ENCODE data around the gene PRKCB.
"Not testable (repeated sequence)": the region's sequence is repeated elsewhere in the genome, so short reads cannot be mapped to it uniquely, and the experiment has no call there.

Gene PRKCB

DNA sequence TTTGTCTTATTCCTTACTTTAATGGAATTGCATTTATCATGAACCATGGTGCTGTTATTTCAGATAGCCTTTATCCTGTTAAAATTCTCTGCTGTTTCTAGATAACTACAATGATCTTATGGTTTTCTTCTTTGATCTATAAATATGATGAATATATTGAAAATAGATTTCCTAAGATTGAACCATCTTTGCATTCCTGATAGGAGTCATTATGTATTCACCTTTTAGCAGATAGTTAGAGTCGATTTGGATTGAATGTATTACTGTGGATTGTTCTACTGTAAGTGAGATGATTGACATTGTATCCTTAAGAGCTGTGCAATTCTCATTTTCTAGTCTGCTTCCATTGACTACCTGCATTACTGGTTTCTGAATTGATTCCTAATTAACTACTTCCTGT is 255.3 kb downstream of the PRKCB start:
- no peak for DNase-seq (ENCODE audit: low read depth in 3 of 3)

DNA sequence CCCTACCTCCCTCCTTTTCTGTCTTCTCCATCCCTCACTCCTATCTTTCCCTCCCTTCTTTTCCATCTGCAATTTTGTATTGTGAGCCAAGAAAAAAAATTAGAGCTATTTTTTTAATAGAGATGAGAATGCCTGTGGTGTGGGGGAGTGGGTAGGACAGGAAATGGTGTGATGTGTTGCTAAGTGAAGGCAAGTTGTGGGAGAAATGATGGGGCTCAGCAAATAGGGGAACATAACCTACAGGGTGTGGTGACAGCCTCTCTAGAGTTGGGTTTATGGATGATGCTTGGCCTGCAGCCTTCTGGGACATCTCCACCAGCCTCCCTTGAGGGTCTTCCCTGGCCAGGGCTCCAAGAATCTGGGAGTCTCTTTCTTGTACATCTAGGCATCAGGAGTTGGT is 257.3 kb downstream of the PRKCB start:
- no peak for DNase-seq (ENCODE audit: low read depth in 3 of 3)

DNA sequence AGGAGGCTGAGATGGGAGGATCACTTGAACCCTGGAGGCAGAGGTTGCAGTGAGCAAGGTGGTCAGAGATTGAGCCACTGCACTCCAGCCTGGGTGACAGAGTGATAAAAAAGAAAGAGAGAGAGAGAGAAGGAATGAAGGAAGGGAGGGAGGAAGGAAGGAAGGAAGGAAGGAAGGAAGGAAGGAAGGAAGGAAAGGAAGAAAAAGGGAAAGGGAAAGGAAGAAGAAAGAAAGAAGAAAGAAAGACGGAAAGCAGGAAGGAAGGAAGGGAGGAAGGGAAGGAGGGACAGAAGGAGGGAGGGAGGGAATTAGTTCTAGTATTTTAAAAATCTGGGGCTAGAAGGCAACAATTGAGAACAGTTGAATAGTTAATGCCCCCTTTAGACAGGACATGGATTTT is 258.9 kb downstream of the PRKCB start:
- DNase-seq (ENCODE audit: low read depth in 3 of 3) = no peak

DNA sequence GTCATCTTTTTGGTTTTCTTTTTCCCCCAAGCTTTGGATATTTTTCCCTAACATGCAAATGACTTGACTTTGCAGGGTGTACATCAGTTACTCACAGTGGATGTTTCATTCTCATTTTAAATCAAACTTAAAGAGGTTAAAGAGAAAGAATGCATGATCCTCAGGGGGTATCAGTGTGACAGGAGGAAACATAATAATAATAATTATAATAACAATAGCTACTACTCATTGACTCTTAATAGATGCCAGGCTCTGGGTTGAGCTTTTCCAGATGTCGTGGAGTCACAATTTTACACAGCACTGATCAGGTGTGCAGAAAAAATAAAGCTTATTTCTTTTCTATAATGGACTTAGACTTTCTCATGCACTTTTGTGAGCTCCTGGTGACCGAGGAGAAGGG is 263.1 kb downstream of the PRKCB start:
- no peak for DNase-seq (ENCODE audit: low read depth in 3 of 3)

DNA sequence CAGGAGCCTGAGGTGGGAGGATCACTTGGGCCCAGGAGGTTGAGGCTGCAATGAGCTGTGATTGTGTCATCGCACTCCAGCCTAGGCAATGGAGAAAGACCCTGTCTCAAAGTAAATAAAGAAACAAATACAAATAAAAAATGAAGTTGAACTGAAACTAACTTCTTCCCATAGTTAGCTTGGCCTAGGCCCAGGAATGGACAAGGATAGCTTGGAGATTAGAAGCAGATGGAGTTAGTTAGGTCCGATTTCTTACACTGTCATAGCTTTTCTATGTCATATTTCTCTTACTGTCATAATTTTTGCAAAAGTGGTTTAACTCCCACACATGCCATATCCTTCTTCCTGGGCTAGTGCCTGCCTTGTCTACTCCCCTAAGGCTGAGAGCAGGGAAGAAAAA is 265.6 kb downstream of the PRKCB start:
- no peak for DNase-seq (ENCODE audit: low read depth in 3 of 3)

DNA sequence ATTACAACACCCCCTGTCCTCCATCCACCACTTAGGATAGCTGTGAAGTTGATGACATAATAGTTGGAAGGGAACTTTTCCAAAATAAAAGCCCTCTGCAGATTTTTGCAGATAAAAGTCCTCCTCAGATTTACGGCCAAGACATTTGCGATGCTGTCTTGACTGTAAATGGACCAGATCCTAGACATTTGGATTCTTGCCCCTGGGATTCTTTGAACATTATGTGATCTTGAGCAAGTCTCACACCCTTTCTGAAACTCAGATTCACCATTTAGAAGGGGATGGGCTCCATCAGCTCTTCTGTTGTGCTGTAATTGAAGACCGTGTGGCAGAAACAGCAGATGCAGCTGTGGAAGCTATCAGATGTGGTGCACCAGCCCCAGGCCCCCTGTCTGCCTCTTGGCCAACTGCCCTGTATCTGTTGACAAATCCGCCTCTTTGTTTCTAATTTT is 266.5 kb downstream of the PRKCB start:
- DNase-seq (ENCODE audit: low read depth in 3 of 3) = no peak

DNA sequence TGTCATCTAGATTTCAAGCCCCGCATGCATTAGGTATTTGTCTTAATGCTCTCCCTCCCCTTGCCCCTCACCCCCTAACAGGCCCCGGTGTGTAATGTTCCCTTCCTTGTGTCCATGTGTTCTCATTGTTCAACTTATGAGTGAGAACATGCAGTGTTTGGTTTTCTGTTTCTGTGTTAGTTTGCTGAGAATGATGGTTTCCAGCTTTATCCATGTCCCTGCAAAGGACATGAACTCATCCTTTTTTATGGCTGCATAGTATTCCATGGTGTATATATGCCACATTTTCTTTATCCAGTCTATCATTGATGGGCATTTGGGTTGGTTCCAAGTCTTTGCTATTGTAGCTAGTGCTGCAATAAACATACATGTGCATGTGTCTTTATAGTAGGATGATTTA is 269.7 kb downstream of the PRKCB start:
- not testable (repeated sequence) for DNase-seq (ENCODE audit: low read depth in 3 of 3)

DNA sequence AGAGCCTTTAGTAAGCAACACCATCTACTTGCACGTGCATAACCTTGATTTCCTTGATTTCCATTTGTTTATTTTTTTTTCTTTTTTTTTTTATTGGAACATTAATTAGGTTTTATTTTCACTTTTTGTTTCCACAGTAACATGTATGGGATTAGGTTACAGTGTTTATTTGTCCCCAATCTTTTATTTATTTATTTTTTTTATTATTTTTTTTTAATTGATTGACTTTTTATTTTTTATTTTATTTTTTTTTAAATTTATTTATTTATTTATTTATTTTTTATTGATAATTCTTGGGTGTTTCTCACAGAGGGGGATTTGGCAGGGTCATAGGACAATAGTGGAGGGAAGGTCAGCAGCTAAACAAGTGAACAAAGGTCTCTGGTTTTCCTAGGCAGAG is 272.3 kb downstream of the PRKCB start:
- DNase-seq (ENCODE audit: low read depth in 3 of 3) = not testable (repeated sequence)

DNA sequence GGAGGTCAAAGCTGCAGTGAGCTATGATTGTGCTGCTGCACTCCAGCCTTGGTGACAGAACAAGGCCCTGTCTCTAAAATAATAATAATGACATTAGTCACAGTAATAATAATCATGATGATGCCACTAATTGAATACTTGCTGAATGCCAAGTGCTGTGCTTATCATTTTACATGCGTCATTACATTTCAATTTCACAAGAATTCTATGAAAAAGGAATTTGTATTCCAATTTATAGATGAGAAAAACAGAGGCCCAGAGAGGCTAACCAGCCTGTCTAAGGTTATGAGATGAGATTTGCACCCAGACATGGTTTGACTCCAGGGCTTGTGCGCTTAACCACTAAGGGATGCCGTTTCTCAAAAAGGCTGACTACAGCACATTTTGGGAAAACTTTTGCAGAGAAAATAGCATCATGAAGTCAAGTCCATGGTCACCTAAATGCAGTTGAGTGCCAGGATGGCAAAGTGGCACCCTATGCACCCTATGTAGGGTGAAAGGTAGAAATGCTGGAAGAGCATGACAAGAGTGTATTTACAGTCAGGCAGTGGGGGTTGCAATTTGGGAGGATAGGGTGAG is 276.0 kb downstream of the PRKCB start:
- no peak for DNase-seq (ENCODE audit: low read depth in 3 of 3)

DNA sequence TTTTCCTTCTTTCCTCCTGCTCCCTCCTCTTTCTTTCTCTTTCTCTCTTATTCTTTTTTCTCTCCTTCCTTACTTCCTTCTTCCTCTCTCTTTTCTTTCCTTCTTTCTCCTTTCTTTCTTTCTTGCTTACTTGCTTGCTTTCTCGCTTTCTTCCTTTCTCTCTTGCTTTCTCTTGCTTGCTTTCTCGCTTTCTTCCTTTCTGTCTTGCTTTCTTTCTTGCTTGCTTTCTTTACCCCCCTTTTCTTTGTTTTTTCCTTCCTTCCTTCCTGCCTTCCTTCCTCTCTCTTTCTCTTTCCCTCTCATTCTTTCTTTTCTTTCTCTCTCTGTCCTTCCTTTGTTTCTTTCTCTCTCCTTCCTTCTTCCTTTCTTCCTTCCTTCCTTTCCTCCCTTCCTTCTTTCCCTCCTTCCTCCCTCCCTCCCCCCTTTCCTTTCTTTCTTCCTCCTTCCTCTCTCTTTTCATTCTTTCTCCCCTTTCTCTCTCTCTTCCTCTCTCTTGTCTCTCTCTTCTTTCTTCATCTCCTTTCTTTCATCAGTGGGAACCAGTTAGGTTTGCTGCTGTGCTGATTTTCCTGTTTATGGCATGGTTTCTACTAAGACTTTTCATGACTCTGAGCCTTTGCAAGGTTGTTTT is 277.4 kb downstream of the PRKCB start:
- no peak for DNase-seq (ENCODE audit: low read depth in 3 of 3)

DNA sequence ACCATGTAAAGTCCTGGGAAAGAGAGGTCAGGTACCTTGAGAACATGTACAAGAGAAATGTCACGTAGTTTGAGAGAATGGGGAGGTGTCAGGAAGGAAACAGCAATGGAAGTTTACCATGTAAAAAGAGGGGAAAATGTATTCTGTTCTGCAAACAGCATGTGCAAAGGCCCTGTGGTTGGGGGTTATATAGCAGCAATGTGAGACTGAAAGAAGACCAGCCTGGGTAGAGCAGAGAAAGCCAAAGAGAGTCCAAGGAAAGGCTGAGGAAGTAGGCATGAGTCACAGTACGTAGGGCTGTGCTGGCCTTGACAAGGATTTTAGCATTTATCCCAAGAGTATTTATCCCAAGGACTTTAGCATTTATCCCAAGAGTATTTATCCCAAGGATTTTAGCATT is 279.1 kb downstream of the PRKCB start:
- no peak for DNase-seq (ENCODE audit: low read depth in 3 of 3)

DNA sequence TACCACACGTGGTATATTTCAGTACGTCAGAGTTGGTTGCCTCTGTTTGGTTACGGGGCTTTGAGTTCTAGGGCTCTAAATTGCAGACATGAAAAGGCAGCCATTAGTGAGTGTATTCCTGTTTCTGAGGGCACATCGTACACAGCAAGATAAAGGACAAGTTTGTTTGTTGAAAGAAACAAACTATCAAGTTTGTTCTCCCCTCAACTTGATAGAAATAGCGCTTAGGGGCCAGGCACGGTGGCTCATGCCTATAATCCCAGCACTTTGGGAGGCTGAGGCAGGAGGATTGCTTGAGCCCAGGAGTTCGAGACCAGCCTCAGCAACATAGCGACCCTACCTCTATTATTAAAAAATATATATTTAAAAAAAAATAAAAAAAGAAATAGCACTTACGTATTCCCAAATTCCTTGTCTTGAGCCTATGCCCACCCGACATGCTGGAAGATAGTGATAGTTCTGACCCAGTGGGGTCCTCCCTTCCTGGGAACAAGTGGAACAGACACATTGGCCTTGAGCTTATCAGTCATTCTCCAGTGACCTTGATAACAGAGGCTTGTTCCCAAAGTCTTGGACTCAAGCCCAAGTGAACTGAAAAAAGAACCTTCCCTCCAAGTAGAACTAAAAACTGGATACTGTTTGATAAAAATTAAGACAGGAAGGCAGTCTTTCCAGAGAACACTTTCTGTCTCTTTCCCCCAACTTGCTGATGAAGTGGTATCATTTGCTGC is 280.4 kb downstream of the PRKCB start:
- no peak for DNase-seq (ENCODE audit: low read depth in 3 of 3)

DNA sequence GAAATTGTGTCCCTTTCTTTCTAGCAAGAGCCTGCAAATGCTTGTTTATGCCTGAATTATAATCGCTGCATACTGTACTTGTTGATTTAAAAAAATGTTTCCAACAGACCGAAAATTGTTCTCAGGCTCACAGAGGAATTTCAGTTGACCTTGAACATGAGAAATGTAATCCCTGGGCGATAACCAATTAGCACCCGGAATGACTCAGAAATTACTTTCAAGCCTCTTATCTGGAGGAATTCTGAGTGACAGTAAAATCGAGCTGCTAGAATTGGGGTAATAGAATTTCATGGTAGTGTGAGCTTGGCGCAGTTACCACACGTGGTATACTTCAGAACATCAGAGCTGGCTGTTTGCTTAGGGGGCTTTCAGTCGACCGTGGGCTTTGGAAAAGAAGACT is 281.2 kb downstream of the PRKCB start:
- no peak for DNase-seq (ENCODE audit: low read depth in 3 of 3)

DNA sequence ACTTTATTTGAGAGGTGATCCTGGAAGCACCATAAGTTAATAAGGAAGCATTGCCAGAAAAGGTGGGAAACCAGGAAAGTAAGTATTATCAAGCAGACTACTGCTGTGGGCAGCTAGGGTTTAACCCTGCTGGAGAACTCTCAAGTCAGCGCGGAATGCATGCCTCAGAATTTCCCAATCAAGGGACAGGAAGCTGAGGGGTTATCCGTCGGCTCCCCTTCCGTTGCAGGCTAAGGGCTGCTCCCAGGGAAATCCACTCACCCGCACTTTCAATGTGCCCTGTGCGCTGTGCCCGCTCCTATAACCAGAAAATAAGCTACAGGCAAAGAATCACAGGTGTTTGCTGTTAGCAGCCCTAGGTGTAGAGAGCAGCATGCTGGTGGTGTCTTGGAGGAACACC is 281.9 kb downstream of the PRKCB start:
- DNase-seq (ENCODE audit: low read depth in 3 of 3) = no peak

DNA sequence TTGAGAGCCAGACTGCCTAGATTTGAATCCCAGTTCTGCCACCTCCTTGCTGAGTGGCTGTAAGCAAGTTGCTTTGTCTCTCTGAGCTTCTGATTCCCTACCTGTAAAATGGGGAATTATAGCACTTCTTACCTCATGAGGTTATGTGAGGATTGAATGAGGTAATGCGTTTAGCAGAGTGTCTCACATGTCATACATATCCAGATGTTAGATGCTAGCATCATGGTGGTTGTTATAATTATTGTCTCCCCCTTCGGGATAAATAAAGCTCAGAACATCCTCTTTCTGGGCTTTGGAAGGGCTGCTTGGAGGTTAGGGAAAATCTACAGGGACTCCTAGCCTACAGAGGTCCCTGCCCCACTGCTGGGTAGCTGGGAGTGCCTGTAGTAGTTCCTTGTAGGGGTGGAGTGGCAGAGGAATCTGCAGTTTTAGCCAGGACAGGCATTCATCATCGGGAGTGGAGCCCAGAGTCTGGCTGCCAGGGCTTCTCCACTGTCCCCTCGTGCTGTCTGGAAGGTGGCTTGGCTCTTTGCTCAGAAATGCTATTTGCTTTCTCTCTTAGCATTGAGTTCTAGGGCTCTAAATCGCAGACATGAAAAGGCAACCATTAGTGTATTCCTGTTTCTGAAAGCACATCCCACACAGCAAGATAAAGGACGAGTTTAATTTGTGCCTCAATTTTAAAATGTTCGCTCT is 282.5 kb downstream of the PRKCB start:
- DNase-seq (ENCODE audit: low read depth in 3 of 3) = no peak

DNA sequence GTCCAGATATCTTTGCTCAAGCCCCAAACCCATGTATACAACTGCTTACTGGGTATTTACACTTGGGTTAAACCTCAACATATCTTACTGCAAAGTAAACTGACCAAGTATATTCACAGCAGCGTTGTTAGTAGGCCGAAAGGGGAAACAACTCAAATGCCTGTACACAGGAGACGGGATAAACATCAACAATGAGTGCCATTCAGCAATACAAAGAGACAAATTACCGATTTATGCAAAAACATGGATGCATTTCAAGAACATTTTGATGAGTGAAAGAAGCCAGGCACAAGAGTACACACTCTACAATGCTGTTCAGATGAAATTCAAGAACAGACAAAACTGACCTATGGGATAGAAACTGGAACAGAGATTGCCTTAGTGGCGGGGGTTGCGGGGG is 284.0 kb downstream of the PRKCB start:
- DNase-seq (ENCODE audit: low read depth in 3 of 3) = no peak

DNA sequence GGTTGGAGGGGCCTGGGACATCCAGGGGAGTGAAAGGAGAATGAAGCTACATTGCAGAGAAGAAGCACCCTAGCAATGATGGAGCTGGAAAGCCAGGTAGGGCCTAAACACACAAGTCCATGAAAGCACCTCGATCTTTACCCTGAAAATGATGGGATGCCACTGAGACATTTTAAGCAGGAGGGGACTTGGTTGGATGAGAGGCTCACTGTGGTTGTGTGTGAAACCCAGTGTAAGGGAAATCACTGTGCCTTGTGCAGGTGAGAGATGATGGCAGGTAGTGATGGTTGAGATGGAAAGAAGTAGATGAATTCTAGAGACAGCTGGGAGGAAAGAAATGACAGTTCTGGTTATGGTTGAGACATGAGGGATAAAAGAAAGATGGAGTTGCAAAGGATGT is 287.5 kb downstream of the PRKCB start:
- no peak for DNase-seq (ENCODE audit: low read depth in 3 of 3)

DNA sequence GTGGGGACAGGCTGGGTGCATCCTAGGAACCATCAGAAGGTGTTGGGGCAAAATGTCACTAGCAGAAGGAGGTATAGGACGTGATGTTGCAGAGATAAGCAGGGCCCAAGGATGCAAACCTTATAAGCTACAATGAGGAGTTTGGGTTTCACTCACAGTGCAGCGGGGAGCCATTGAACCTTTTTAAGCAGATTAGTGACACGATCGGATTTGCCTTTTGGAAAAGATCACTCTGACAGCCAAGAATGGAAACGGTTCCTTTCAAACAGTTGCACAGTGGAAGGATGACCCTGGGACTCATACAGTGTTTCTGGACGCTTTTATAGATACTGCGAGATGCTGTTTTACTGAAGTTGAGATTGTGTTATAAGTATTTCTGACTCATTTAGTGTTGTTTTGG is 288.5 kb downstream of the PRKCB start:
- no peak for DNase-seq (ENCODE audit: low read depth in 3 of 3)

DNA sequence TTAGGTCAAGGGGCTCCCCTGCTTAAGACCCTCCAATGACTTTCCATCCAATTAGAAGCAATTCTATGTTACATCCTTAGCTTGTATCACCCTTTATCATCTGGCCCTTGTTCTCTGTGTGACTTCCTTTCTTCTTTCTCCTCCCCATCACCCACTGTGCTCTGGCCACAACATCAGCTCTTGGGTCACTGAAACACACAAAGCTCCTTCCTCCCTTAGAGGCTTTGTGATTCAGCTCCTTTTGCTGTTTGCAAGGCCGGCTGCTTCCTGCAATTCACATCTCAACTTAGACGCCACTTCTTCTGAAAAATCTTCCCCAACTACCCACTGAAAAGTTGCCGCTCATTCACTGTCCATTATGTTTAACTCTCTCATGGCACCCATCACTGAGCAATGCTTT is 289.4 kb downstream of the PRKCB start:
- DNase-seq (ENCODE audit: low read depth in 3 of 3) = no peak

DNA sequence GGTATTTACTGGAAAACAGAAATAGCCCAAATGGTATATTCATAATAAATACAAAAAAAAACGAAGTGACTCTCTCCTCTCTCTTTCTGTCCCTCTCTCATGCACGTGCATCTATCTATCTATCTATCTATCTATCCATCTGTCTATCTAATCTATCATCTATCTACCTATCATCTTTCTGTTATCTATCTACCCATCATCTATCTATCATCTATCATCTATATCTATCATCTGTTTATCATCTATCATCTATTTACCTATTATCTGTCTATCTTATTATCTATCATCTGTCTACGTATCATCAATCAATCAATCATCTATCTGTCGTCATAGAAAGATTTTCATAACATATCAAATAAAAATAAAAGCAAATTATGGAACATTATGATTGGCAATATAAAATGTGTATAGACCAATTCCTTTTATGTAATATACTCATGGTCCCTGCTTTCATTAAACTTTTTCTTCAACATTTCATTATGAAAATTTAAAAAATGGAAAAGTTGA is 293.7 kb downstream of the PRKCB start:
- DNase-seq (ENCODE audit: low read depth in 3 of 3) = no peak

DNA sequence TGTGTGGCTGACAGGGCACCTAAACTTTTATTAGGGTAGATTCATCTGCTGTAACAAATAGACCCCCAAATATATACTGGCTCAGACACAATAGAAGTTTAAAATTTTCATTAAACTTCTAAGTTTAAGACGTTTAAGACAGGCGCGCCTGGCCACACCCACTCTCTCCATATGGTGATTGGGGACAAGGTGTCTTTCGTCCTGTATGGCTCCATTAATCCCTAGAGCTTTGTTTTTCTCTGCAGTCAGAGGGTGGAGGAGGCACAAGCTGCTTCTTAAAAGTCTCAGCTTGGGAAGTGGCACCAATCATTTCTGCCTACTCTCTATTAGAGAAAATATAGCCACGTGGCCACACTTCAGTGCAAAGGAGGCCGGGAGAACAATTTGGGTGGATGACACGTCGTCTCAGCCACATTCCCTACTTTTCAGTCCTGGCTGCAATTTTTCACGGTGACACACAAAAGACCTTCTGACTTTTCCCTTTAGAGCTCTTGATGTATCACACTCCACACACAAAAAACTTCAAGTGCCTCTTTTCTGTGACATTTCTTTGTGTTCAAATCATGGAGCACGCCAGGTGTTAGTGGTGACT is 294.8 kb downstream of the PRKCB start:
- DNase-seq (ENCODE audit: low read depth in 3 of 3) = no peak

DNA sequence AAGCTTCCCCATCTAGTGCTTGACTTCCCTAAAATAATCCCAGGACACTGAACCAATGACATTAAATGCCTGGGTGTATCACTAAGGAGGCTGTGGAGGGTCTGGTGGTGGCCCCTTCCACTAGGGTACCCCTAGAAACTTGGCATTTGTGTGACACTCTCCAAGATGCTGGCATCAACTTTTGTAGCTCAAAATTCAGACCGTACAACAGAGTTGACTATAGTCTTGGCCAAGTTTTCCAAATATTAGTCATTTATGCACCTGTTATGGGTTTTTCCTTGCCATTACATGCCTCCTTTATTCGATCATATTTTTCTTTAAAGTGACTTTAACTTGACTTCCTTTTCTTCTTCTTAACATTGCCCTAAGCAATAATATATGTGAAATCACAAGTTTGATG is 295.5 kb downstream of the PRKCB start:
- DNase-seq (ENCODE audit: low read depth in 3 of 3) = no peak

Data from stimulated activated CD4-positive, alpha-beta T cell treated with anti-CD3 and anti-CD28 coated beads, TNF-alpha, amount 100 ng/mL, for 24 hours (primary cell).